ENCODE measurements around the gene CARNS1.

- TF ChIP-seq EZH2 (IDR thresholded peaks at IDR 0.05; ENCODE audit: insufficient read depth, low read length) (no peak), CTCF (IDR thresholded peaks at IDR 0.05; ENCODE audit: insufficient read depth, low read depth, low read length) (no peak)
Observed at GRCh38 chr11:67387069-67387468, 28.4 kb upstream of the CARNS1 start.

All from astrocyte (in vitro differentiated cells and primary cell).